Body of pancreas (tissue), 4 donors: ENCODE results near the gene RELN. TPM values are rescaled to one million over a fixed set of nuclear protein-coding genes. Genes with fewer than 3 reads are reported as not detected.
A peak's percentile ranks its signal among the peaks of the same experiment; 100 is the strongest.

ENCODE experiments used
- ATAC-seq: fragments of 150-250 bp; one replicate; pipeline ENCODE4 v1.9.1; 2016
- DNase-seq, 4 donors: peaks; one replicate each; pipeline ENCODE4 v3.0.0-alpha.2; 2019
- H3K27ac ChIP-seq, 4 donors: fragments of 200-600 bp; sonication (generic); 1 replicate in 3 of 4; 2 replicates in 1 of 4; pipeline versions ENCODE4 v1.5.1 to v1.6.1; 2016 to 2019; ENCODE audit warnings: mild to moderate bottlenecking in 1 of 4, mixed read lengths in 1 of 4, moderate library complexity in 1 of 4
- H3K27me3 ChIP-seq, 2 donors: fragments of 200-600 bp; sonication (generic); one replicate each; pipeline ENCODE4 v1.6.0; 2016; ENCODE audit warnings: mild to moderate bottlenecking in 1 of 2
- H3K36me3 ChIP-seq, 2 donors: fragments of 200-600 bp; sonication (generic); replicated peaks in 1 of 2; 2 replicates each; pipeline ENCODE4 v1.5.1; 2016; ENCODE audit warnings: low read depth in 2 of 2; ENCODE audit not compliant: insufficient read depth in 1 of 2
- H3K4me1 ChIP-seq: fragments of 200-600 bp; sonication (generic); one replicate; pipeline ENCODE4 v1.6.0; 2016
- H3K4me3 ChIP-seq, 2 donors: fragments of 200-600 bp; sonication (generic); 1 replicate in 1 of 2; 2 replicates in 1 of 2; pipeline ENCODE4 v1.5.1; 2016 to 2019
- H3K9me3 ChIP-seq, 3 donors: fragments of 200-600 bp; sonication (generic); 1 replicate in 2 of 3; 2 replicates in 1 of 3; pipeline ENCODE4 v1.5.1; 2016
- POLR2A ChIP-seq, 3 donors: fragments of 450-650 bp; IDR thresholded peaks; one replicate each; pipeline ENCODE4 v1.6.1; 2016; ENCODE audit warnings: antibody characterized with exemption in 3 of 3, mild to moderate bottlenecking in 2 of 3
- WGBS, 2 donors: methylation state at CpG; one replicate each; pipeline ENCODE4 v1.1.5; 2017; 5-methylcytosine and 5-hydroxymethylcytosine counted together
- intact Hi-C: fragments of 100-400 bp; cut with DNase I; formaldehyde crosslinking; loops from one replicate; pipeline ENCODE4 v1.15.1; 2023
- total RNA-seq, 2 donors: library from RNA; depleted of rRNA; stranded (reverse); fragments of >200 nt; gene quantifications; one replicate each; pipeline ENCODE4 v1.1.0, GENCODE V29; 2016
- TF ChIP-seq, protein P1 (sequence below), 7 experiments: fragments of 450-650 bp in 4 of 7; fragments of 200-600 bp in 3 of 7; sonication (generic) in 3 of 7; IDR thresholded peaks; one replicate each; pipeline ENCODE4 v1.5.1; 2016 to 2019; ENCODE audit warnings: antibody characterized with exemption in 7 of 7

The RELN gene
- total RNA-seq, 2 donors from 2014 or later, result 0.33 to 3.9 TPM

DNA sequence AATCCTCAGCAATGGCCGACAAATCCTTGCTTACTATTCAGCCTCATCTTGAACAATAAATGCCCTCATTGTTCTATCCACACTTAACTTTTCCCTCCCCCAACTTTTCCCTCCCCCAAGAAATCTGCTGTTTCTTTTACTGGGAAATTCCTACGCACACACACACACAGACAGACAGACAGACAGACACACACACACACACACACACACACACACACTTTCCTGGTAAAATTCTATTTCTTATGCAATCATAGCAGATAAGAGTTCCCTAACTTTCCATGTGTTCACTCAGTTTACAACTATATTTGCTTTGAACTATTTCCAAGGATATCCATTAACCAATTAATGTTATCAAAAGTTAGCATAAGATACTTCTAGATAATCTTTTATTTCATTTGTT, 52.9 kb downstream of the RELN start:
- DNase-seq (peak in 2 of 4 donors; percentile 15 to 22), ATAC-seq (peak; percentile 55)
- 10 to 15% methylated on average over 2 of the region's 2 CpGs for WGBS, 2 donors
- Histone ChIP-seq H3K27ac (no peak overlapping the region), H3K36me3 (no peaks in the 10 kb centered on the region), H3K4me3 (no peak overlapping the region), H3K4me1 (peaks cover 11% of the 10 kb centered on the region), H3K9me3 (no peaks in the 10 kb centered on the region), H3K27me3 (no peaks in the 10 kb centered on the region)
- TF ChIP-seq, protein P1, sequence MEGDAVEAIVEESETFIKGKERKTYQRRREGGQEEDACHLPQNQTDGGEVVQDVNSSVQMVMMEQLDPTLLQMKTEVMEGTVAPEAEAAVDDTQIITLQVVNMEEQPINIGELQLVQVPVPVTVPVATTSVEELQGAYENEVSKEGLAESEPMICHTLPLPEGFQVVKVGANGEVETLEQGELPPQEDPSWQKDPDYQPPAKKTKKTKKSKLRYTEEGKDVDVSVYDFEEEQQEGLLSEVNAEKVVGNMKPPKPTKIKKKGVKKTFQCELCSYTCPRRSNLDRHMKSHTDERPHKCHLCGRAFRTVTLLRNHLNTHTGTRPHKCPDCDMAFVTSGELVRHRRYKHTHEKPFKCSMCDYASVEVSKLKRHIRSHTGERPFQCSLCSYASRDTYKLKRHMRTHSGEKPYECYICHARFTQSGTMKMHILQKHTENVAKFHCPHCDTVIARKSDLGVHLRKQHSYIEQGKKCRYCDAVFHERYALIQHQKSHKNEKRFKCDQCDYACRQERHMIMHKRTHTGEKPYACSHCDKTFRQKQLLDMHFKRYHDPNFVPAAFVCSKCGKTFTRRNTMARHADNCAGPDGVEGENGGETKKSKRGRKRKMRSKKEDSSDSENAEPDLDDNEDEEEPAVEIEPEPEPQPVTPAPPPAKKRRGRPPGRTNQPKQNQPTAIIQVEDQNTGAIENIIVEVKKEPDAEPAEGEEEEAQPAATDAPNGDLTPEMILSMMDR (IDR thresholded peaks at IDR 0.05), result no peak
- no peak for TF ChIP-seq POLR2A (IDR thresholded peaks at IDR 0.05)
- intact Hi-C loops, result no loop called here

GRCh38 chr7:103934508-103934907, 55.0 kb downstream of the RELN start:
- no peak for ATAC-seq
- no peak overlapping the region for H3K4me3 ChIP-seq
- DNase-seq, result no peak
- no peak overlapping the region for H3K27ac ChIP-seq
- no peaks in the 10 kb centered on the region for H3K9me3 ChIP-seq
- intact Hi-C loops, result no loop called here
- H3K36me3 ChIP-seq, result no peaks in the 10 kb centered on the region
- WGBS, 2 donors, result 0% methylated on average over 1 of the region's 1 CpG
- H3K27me3 ChIP-seq, result no peaks in the 10 kb centered on the region
- H3K4me1 ChIP-seq, result peaks cover 11% of the 10 kb centered on the region
- TF ChIP-seq, protein P1 (IDR thresholded peaks at IDR 0.05), result no peak
- TF ChIP-seq POLR2A (IDR thresholded peaks at IDR 0.05), result no peak

DNA sequence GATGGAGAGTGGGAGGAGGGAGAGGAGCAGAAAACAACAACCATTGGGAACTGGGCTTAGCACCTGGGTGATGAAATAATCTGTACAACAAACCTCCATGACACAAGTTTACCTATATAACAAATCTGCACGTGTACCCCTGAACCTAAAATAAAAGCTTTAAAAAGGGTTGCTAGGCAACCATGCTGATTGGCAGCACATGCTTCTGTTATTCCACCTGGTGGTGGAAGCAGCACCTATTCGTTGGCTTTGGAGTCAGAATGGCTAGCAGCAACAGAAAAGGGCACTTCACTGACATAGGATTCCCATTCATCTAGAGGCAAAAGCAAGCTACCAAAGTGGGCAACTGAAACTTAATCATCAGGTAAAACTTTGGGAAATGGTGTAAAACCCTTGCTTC, 57.1 kb downstream of the RELN start:
- intact Hi-C loops, result no loop called here
- H3K36me3 ChIP-seq, result no peaks in the 10 kb centered on the region
- no peaks in the 10 kb centered on the region for H3K9me3 ChIP-seq
- no peak for DNase-seq
- no peak overlapping the region for H3K27ac ChIP-seq
- 16 to 28% methylated on average over 2 of the region's 2 CpGs for WGBS, 2 donors
- no peak for TF ChIP-seq POLR2A (IDR thresholded peaks at IDR 0.05)
- TF ChIP-seq, protein P1 (IDR thresholded peaks at IDR 0.05), result no peak
- H3K4me1 ChIP-seq, result peaks cover 11% of the 10 kb centered on the region
- no peak overlapping the region for H3K4me3 ChIP-seq
- ATAC-seq, result no peak
- no peaks in the 10 kb centered on the region for H3K27me3 ChIP-seq

GRCh38 chr7:103929901-103930311, 59.6 kb downstream of the RELN start:
- TF ChIP-seq, protein P1 (IDR thresholded peaks at IDR 0.05), result no peak
- no peak for TF ChIP-seq POLR2A (IDR thresholded peaks at IDR 0.05)
- intact Hi-C loops, result no loop called here
- DNase-seq, result no peak

DNA sequence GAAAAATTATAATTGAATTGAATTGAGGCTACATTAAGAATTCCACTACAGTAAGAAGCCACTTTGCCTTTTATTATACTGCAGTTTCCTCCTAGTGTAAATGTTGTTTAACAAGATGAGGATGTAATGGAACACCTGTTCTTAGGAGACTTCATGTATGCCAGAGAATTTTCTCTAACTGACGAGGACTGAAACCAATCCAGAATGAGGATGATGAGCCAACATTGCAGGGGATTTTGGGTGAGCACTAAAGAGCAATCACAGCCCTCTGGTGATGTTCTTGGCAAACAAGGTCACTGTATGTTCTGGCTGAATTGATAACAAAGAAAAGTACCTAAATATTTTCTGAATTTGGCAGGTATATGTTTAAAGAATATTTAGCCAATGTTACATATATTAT, 60.9 kb downstream of the RELN start:
- H3K4me3 ChIP-seq, result no peak overlapping the region
- no peaks in the 10 kb centered on the region for H3K9me3 ChIP-seq
- H3K36me3 ChIP-seq, result no peaks in the 10 kb centered on the region
- no peaks in the 10 kb centered on the region for H3K27me3 ChIP-seq
- intact Hi-C loops, result no loop called here
- ATAC-seq (no peak), DNase-seq (no peak)
- TF ChIP-seq POLR2A (IDR thresholded peaks at IDR 0.05), result no peak
- TF ChIP-seq, protein P1 (IDR thresholded peaks at IDR 0.05), result no peak
- no peaks in the 10 kb centered on the region for H3K4me1 ChIP-seq
- H3K27ac ChIP-seq, result no peak overlapping the region
- WGBS, 2 donors, result 58 to 64% methylated on average over 1 of the region's 1 CpG

More at GRCh38 chr7:103929901-103930311, 59.6 kb downstream of the RELN start:
- Histone ChIP-seq H3K4me1 (no peaks in the 10 kb centered on the region), H3K27ac (no peak overlapping the region), H3K27me3 (no peaks in the 10 kb centered on the region), H3K4me3 (no peak overlapping the region), H3K36me3 (no peaks in the 10 kb centered on the region), H3K9me3 (no peaks in the 10 kb centered on the region)
- ATAC-seq, result no peak
- 65 to 72% methylated on average over 1 of the region's 1 CpG for WGBS, 2 donors
